Measurements from ENCODE around the gene GOLGB1. TPM values are rescaled to one million over a fixed set of nuclear protein-coding genes. Genes with fewer than 3 reads are reported as not detected.

GOLGB1 gene
- total RNA-seq, 1 experiment from 2014 or later, result 31.4 TPM

DNA sequence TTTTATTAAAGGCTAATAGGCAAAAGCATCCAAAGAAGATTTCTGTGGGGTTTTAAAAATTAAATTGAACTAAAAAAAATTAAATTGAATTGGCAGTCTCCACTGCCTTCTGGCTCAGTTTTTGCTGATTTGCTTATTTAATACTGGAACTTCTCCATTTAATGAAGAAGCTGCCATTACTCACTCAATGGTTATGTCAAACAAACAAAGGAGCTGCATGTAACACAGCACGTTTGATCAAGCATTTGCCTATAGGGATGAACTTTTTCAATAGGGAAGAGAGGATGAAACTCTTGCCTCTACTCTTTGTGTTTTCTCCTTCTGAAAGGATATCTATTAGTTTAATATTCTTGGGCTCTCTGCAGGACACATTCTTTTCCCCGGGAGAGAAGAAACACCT lies 84.1 kb downstream of the GOLGB1 start:
- Histone ChIP-seq H3T11ph (ENCODE audit: low read length) (no peak overlapping the region), H2AK5ac (ENCODE audit: insufficient read length, low read length) (no peak overlapping the region), H2BK15ac (ENCODE audit: low read depth, low read length) (no peak overlapping the region), H2BK12ac (ENCODE audit: insufficient read length, low read depth, low read length) (no peak overlapping the region), H3K14ac (ENCODE audit: insufficient read depth, low read length) (no peak overlapping the region), H3K4ac (ENCODE audit: low read depth, low read length) (no peak overlapping the region), H3K23ac (ENCODE audit: insufficient read length, low read depth, low read length) (no peak overlapping the region), H3K56ac (ENCODE audit: insufficient read length, low read depth, low read length) (no peak overlapping the region), H3K9ac (ENCODE audit: extremely low read depth, insufficient read length, low read length) (no peak overlapping the region), H3K79me1 (ENCODE audit: insufficient read depth, low read depth, low read length, poor library complexity, severe bottlenecking) (no peaks in the 10 kb centered on the region), H4K91ac (ENCODE audit: insufficient read length, low read depth, low read length) (no peak overlapping the region), H3K4me1 (ENCODE audit: insufficient read depth, low read length) (no peaks in the 10 kb centered on the region; the same call in 1 of the 2 replicates), H4K5ac (ENCODE audit: insufficient read length, low read depth, low read length) (no peak overlapping the region), H2BK5ac (ENCODE audit: insufficient read length, low read length) (no peak overlapping the region), H2BK20ac (ENCODE audit: low read depth, low read length, poor library complexity, severe bottlenecking) (no peak overlapping the region), H4K20me1 (ENCODE audit: control insufficient read depth, insufficient read depth, insufficient read length) (no peaks in the 10 kb centered on the region), H4K8ac (replicated peaks; ENCODE audit: insufficient read length, low read depth, low read length) (no peak overlapping the region), H2BK120ac (ENCODE audit: low read depth, low read length, poor library complexity, severe bottlenecking) (no peak overlapping the region), H3K27ac (ENCODE audit: insufficient read length, low read depth, low read length) (no peak overlapping the region), H3K9me3 (ENCODE audit: control insufficient read depth, low read depth, low read length) (no peaks in the 10 kb centered on the region), H3K79me2 (ENCODE audit: insufficient read depth, low read length) (no peaks in the 10 kb centered on the region), H3K4me2 (ENCODE audit: insufficient read depth, insufficient read length, low read length) (no peak overlapping the region), H3K18ac (ENCODE audit: insufficient read length, low read depth, low read length) (no peak overlapping the region), H3K27me3 (ENCODE audit: insufficient read depth, low read length) (no peaks in the 10 kb centered on the region), H2AFZ (ENCODE audit: low read length) (no peak overlapping the region), H3K23me2 (ENCODE audit: insufficient read length, low read depth, low read length, poor library complexity, severe bottlenecking) (no peaks in the 10 kb centered on the region)
- no CpG with 5 or more reads among the region's 2 CpGs for WGBS (ENCODE audit: extremely low coverage, insufficient read length, low lambda C conversion rate)
- TF ChIP-seq, protein P1, sequence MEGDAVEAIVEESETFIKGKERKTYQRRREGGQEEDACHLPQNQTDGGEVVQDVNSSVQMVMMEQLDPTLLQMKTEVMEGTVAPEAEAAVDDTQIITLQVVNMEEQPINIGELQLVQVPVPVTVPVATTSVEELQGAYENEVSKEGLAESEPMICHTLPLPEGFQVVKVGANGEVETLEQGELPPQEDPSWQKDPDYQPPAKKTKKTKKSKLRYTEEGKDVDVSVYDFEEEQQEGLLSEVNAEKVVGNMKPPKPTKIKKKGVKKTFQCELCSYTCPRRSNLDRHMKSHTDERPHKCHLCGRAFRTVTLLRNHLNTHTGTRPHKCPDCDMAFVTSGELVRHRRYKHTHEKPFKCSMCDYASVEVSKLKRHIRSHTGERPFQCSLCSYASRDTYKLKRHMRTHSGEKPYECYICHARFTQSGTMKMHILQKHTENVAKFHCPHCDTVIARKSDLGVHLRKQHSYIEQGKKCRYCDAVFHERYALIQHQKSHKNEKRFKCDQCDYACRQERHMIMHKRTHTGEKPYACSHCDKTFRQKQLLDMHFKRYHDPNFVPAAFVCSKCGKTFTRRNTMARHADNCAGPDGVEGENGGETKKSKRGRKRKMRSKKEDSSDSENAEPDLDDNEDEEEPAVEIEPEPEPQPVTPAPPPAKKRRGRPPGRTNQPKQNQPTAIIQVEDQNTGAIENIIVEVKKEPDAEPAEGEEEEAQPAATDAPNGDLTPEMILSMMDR (conservative IDR thresholded peaks at IDR 0.05), result no peak
- Mint-ChIP-seq H3K9me3 (no peaks in the 10 kb centered on the region), H3K4me3 (no peak overlapping the region), H3K27ac (peak overlapping the region in 1 of 3 experiments; percentile 26; a peak in 1 of 7 replicates), H3K4me1 (peaks cover 8 to 11% of the 10 kb centered on the region in 2 experiments), H3K27me3 (ENCODE audit: low read depth) (no peaks in the 10 kb centered on the region), H3K36me3 (ENCODE audit: insufficient read depth in 1 of 3, low read depth in 3 of 3) (peaks cover 12 to 64% (median 40%) of the 10 kb centered on the region in 3 experiments; a peak in 6 of 7 replicates)
- DNase-seq, result no peak
